Activated T-cell treated with anti-CD3 and anti-CD28 coated beads, Interleukin-2, amount 50 U/mL, for 4 hours (primary cell): ENCODE measurements around the gene FCHO1. TPM values are rescaled to one million over a fixed set of nuclear protein-coding genes. Genes with fewer than 3 reads are reported as not detected.
A peak's percentile ranks its signal among the peaks of the same experiment; 100 is the strongest.
"Not testable (repeated sequence)": the region's sequence is repeated elsewhere in the genome, so short reads cannot be mapped to it uniquely, and the experiment has no call there.

Experiments
- ATAC-seq, 2 donors: fragments of 200-7000 bp; cut with Tn5 transposase; one replicate each; pipeline ENCODE4 v1.10.0; 2021
- DNase-seq: peaks from one replicate; pipeline ENCODE4 v3.0.0-alpha.2; 2020
- H3K27me3 Mint-ChIP-seq: one replicate; pipeline ENCODE4 v1.8.0; 2021; ENCODE audit warnings: low read depth, mixed read lengths
- H3K36me3 Mint-ChIP-seq: one replicate; pipeline ENCODE4 v1.8.0; 2022; ENCODE audit warnings: mixed read lengths; ENCODE audit not compliant: insufficient read depth
- H3K4me1 Mint-ChIP-seq: one replicate; pipeline ENCODE4 v1.8.0; 2021; ENCODE audit warnings: low read depth, mixed read lengths
- H3K4me3 Mint-ChIP-seq: one replicate; pipeline ENCODE4 v1.8.0; 2021; ENCODE audit warnings: mild to moderate bottlenecking, moderate library complexity, mixed read lengths
- H3K9me3 Mint-ChIP-seq: one replicate; pipeline ENCODE4 v1.8.0; 2021; ENCODE audit warnings: mixed read lengths
- total RNA-seq, 3 donors: library from RNA; stranded (reverse); gene quantifications; one replicate each; pipeline ENCODE4 v1.2.1, GENCODE V29; 2021

The FCHO1 gene
- total RNA-seq, 3 donors from 2014 or later: 53.0 to 60.4 (median 56.2) TPM

DNA sequence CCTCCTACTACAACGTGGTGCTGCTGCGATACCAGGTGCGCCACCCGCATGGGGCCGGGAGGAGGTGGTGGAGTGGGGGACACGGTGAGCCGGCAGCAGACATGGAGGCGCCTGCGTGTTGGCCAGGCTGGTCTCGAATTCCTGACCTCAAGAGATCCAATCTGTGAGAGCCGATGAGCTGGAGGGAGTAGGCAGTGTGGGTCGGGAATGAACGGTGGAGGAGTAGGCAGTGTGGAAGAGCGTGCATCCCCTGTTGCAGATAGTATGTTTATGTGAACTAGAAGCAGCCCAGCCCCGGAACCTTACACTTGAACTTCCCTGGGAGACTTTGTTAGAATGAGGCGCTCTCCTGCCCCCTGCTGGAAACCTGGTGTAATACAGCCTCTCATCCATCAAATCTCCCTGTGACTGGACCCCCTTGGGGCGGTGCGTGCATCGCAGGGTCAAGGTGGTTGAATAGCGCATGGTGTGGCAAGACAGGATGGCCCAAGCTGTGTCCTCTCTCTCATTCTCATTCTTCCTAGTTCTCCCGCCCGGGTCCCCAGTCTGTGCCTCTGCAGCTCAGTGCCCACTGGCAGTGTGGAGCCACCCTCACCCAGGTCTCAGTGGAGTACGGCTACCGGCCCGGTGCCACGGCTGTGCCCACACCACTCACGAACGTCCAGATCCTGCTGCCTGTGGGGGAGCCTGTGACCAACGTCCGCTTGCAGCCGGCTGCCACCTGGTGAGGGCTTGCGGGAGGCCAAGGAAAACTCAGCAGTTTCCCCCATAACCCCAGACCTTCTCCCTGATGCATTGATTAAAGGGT, 33.1 kb downstream of the FCHO1 start:
- DNase-seq (peak; percentile 70), ATAC-seq (peak; percentile 55 to 64)
- Mint-ChIP-seq H3K27me3 (no peaks in the 10 kb centered on the region), H3K4me3 (no peak overlapping the region), H3K4me1 (peaks cover 9% of the 10 kb centered on the region), H3K9me3 (no peaks in the 10 kb centered on the region), H3K36me3 (peaks cover 21% of the 10 kb centered on the region)

DNA sequence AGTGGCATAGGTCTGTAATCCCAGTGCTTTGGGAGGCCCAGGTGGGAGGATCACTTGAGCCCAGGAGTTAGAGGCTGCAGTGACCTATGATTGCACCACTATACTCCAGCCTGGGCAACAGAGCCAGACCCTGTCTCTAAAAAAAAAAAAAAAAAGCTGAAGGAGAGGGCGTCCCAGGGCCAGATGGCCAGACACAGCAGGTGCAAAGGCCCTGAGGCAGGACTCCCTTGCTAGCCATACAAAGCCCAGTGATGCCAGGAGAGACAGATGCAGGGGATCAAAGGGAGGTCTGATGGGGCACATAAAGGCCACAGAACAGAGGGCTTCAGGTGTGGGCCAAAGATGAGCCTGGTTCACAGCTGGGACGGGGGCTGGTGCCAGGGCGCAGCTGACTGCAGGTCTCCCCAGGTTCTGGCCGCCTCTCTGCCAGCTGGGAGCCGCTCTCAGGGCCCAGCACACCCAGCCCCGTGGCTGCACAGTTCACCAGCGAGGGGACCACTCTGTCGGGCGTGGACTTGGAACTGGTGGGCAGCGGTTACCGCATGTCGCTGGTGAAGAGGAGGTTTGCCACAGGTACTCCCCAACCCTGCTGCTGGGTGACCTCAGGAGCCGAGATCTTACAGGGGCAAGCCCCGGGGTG, 36.1 kb downstream of the FCHO1 start:
- H3K4me3 Mint-ChIP-seq: no peak overlapping the region
- H3K4me1 Mint-ChIP-seq: peaks cover 24% of the 10 kb centered on the region
- H3K9me3 Mint-ChIP-seq: no peaks in the 10 kb centered on the region
- H3K27me3 Mint-ChIP-seq: no peaks in the 10 kb centered on the region
- DNase-seq (no peak), ATAC-seq (no peak)
- peaks cover 19% of the 10 kb centered on the region for H3K36me3 Mint-ChIP-seq

DNA sequence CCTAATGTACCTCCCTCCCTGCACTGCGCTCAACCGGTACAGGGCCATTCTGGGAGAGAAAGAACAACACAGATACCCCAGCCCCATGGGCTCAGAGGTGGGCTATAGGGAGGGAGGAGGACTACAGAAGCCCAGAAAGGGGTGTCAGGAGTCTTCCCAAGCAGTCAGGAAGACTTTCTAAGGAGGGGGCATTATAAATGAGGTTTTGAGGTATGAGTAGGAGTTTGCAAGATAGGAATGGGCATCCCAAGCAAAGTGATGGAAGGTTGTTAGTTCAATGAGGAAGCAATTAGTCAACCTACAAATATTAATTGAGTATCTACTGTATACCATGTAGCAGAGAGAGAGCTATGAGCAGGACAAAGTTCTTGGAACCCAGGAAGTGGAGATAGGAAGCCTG, 37.4 kb downstream of the FCHO1 start:
- Mint-ChIP-seq H3K4me1 (peaks cover 30% of the 10 kb centered on the region), H3K27me3 (no peaks in the 10 kb centered on the region), H3K4me3 (no peak overlapping the region), H3K9me3 (no peaks in the 10 kb centered on the region), H3K36me3 (peaks cover 16% of the 10 kb centered on the region)
- no peak for ATAC-seq
- no peak for DNase-seq

DNA sequence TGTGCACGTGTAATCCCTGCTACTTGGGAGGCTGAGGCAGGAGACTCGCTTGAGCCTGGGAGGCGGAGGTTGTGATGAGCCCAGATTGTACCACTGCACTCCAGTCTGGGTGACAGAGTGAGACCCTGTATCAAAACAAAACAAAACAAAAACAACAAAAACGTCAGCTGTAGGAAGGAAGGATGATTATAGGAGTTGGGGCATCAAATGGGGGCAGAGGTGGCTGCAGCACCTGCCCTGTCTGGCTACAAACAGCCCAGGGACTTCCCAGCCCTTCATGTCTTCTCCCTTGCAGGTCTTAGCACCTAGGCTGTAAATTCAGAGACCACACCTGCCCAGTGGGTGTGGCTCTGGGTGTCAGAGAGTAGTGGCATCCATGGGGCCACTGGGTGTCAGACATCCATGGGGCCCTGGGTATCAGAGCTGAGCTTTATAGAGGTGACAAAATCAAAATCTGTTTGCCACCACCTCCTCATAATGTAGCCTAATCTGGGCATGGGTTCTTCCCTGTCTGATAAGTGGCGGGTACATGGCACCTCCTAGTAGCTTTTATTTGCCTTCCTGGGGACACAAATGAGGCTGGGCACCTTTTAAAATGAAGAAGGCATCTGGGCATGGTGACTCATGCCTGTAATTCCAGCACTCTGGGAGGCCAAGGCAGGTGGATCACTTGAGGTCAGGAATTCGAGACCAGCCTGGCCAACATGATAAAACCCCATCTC, 38.9 kb downstream of the FCHO1 start:
- H3K4me3 Mint-ChIP-seq: no peak overlapping the region
- no peaks in the 10 kb centered on the region for H3K9me3 Mint-ChIP-seq
- DNase-seq: no peak
- ATAC-seq: peak in 1 of 2 donors; percentile 16
- H3K4me1 Mint-ChIP-seq: peaks cover 36% of the 10 kb centered on the region
- H3K36me3 Mint-ChIP-seq: peaks cover 9% of the 10 kb centered on the region
- peaks cover 2% of the 10 kb centered on the region for H3K27me3 Mint-ChIP-seq

DNA sequence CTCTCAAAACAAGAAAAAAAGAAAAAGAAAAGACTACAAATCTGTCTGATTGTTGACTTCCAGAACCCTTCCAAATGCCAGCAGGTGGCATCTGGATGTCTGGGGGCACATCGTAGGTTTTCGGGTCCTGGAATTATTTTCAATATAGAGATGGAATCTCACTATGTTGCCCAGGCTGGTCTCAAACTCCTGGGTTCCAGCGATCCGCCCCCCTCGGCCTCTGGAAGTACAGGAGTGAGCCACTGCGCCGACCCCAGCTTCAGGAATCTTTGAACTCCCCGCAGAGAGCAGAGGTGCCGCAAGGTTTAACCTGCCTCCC, 43.1 kb downstream of the FCHO1 start:
- no peak for ATAC-seq
- no peaks in the 10 kb centered on the region for H3K9me3 Mint-ChIP-seq
- DNase-seq: no peak
- peak overlapping the region; percentile 46 for H3K4me3 Mint-ChIP-seq
- peaks cover 7% of the 10 kb centered on the region for H3K27me3 Mint-ChIP-seq
- no peaks in the 10 kb centered on the region for H3K36me3 Mint-ChIP-seq
- peaks cover 58% of the 10 kb centered on the region for H3K4me1 Mint-ChIP-seq

DNA sequence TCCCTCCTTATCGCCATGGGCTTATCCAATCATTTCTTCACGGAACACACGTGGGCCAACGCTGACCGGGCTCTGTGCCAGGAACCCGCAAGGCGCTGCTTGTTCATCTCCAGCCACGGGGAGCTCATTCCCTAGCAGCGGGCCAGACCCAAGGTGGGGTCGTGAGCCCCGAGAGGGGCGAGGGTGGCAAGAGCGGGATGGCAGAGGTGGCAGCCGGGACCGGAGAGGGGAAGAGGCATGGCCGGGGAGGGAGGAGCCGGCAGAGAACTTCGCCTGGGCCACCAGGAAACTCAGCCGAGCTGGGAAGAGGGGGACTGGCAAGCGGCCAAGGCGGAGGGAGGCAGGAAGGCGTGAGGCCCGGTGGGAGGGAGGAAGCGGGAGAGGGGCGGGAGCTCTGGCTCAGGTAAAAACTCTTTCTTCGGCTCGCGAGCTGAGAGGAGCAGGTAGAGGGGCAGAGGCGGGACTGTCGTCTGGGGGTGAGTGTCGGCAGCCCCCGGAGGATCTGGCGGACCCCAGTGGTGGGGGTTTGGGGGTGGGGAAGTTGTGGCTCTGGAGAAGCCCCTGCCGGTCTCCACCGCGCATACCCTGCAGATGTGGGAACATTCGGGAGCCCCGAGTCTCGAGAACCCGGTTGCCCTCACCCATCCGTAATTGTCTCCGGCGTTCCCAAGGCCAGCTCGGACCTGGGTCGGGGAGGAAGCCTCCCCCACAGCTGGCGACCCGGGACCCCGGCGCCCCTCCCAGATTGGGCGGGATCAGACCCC, 43.6 kb downstream of the FCHO1 start, which contains the start of gene B3GNT3:
B3GNT3 (plus strand) TSS at position 408 of the 764 bp plus-strand sequence. CDS start 12,670 bp downstream, outside the sequence.
- no peak for DNase-seq
- H3K9me3 Mint-ChIP-seq: no peaks in the 10 kb centered on the region
- ATAC-seq: no peak
- H3K4me3 Mint-ChIP-seq: peak within 1 kb of the TSS; percentile 46
- H3K27me3 Mint-ChIP-seq: peaks cover 7% of the 10 kb centered on the region
- H3K4me1 Mint-ChIP-seq: peaks cover 56% of the 10 kb centered on the region
- no peaks in the 10 kb centered on the region for H3K36me3 Mint-ChIP-seq

DNA sequence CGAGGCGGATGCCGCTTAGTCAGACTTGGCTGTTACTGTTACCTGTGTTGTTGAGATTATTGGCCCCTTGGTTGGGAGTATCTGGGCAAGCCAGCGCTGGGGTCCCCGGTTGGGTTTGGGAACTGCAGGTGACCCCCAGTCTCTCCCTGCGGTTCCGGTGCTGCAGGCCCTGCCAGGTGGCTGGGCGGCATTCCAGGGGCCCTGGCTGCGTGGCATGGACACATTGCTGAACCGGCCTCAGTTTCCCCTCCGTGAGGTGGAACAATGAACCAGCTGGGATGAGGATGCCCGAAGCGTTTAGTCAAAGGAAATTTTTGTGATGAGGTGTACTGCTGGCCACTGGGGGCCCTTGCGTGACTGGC, 44.2 kb downstream of the FCHO1 start:
- DNase-seq: no peak
- Mint-ChIP-seq H3K27me3 (peaks cover 7% of the 10 kb centered on the region), H3K36me3 (no peaks in the 10 kb centered on the region), H3K4me3 (peak overlapping the region; percentile 46), H3K4me1 (peaks cover 50% of the 10 kb centered on the region), H3K9me3 (no peaks in the 10 kb centered on the region)
- ATAC-seq: no peak

DNA sequence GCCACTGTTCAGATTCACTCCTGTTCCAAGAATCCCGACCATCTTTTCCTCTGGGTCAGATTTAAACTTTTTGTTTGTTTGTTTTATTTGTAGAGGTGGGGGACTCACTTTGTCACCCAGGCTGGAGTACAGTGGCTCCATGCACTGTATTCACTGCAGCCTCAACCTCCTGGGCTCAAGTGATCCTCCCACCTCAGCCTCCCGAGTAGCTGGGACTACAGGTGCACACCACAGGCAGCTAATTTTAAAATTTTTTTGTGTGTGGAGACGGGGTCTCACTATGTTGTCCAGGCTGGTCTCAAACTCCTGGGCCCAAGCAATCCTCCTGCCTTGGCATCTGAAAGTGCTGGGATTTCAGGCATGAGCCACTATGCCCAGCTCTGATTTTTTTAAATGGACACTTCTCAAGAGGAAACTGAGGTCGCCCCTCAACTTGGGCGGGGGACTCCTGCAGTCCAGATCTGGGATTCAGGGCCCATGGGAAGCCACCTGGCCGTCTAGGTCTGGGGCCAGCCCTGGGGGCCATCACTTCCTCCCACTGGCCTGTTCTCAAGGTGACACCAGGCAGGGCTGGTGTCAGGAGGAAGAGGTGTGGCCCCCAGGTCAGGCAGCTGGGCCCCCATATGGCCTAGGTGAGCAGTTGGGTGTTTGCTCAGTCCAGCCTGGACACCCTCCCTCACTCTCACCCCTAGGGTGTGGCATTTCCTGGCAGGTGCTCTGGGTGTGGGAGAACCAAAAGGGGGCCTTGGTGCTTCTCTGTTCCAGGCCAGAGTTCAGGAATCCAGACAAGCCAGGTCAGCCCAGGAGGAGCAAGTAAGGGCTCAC, 44.9 kb downstream of the FCHO1 start:
- DNase-seq (no peak), ATAC-seq (no peak)
- Mint-ChIP-seq H3K4me1 (peaks cover 49% of the 10 kb centered on the region), H3K4me3 (no peak overlapping the region), H3K9me3 (no peaks in the 10 kb centered on the region), H3K36me3 (no peaks in the 10 kb centered on the region), H3K27me3 (peaks cover 7% of the 10 kb centered on the region)

DNA sequence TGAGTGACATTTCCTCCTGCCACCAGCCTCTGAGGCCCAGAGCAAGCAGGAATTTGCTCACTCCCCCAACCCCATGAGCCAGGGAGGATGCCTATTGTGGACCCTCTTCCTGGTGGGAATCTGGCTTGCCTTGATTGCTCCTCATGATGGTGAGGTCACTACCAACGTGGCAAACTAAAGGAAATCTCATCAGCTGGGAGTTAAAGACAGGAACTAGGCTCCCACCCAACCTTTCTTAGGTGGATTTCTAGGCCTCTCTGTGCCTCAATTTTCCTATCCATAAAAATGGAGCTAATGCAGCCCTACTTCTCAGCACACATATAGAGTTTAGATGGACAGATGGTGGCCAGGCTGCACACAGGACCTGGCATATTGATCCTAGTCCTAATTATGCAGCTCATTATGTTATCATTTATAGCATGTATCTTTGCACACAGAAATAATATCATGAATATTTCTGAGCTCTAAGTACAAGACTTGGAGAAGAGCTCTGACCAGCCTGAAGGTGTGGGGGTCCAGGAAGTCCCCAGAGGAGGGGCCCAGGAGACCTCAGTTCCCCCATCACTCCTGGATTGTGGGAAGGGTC, 45.7 kb downstream of the FCHO1 start:
- Mint-ChIP-seq H3K9me3 (no peaks in the 10 kb centered on the region), H3K4me1 (peaks cover 43% of the 10 kb centered on the region), H3K36me3 (no peaks in the 10 kb centered on the region), H3K27me3 (peaks cover 7% of the 10 kb centered on the region), H3K4me3 (no peak overlapping the region)
- no peak for ATAC-seq
- no peak for DNase-seq

DNA sequence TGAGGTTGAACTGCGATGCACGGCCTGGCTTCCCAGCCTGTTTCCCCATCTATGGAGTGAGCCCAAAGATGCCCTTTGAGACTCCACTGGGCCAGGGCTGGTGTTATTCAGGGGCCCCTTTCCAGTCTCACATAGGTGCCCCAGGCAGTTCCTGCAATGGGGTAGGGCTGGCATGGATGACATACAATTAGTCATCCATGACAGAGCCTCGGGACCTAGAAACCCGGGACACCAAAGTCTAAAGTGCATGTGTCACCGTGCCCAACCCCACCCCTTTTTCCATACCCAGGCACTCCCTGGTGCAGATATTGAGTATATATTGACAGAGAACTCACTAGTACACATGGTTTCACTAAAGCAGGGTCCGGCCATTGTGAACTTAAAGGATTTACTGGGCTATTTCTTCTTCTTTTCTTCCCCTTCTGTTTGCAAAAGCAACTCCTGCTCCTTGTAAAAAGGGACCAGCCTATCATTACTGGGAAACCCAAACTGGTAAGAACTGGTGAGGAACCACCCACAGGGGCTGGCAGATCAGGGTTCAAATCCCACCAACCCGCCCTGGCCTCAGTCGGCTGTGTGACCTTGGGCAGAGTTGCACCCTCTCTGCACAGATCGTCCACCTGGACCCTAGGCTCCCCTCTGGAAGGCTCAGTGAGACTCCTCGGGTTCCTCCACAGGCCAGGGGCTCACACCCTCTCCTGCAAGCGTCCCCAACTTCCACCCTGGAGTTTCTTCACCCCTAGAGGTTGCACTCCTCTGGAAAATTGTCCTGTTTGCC, 46.3 kb downstream of the FCHO1 start:
- Mint-ChIP-seq H3K4me3 (no peak overlapping the region), H3K36me3 (no peaks in the 10 kb centered on the region), H3K9me3 (no peaks in the 10 kb centered on the region), H3K27me3 (peaks cover 7% of the 10 kb centered on the region), H3K4me1 (peaks cover 47% of the 10 kb centered on the region)
- DNase-seq: peak; percentile 36
- peak; percentile 87 to 95 for ATAC-seq

DNA sequence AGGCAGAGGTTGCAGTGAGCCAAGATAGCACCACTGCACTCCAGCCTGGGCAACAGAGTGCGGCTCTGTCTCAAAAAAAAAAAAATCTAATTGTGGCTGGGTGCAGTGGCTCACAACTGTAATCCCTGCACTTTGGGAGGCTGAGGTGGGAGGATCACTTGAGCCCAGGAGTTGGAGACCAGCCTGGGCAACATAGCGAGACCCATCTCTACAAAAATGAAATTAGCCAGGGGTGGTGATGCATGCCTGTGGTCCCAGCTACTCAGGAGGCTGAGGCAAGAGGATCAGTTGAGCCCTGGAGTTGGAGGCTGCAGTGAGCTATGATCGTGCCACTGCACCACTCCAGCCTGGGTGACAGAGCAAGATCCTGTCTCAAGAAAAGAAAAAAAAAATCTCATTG, 47.3 kb downstream of the FCHO1 start:
- not testable (repeated sequence) for H3K27me3 Mint-ChIP-seq, H3K9me3 Mint-ChIP-seq, H3K36me3 Mint-ChIP-seq, ATAC-seq, H3K4me3 Mint-ChIP-seq, DNase-seq
- H3K4me1 Mint-ChIP-seq: peaks cover 49% of the 10 kb centered on the region

DNA sequence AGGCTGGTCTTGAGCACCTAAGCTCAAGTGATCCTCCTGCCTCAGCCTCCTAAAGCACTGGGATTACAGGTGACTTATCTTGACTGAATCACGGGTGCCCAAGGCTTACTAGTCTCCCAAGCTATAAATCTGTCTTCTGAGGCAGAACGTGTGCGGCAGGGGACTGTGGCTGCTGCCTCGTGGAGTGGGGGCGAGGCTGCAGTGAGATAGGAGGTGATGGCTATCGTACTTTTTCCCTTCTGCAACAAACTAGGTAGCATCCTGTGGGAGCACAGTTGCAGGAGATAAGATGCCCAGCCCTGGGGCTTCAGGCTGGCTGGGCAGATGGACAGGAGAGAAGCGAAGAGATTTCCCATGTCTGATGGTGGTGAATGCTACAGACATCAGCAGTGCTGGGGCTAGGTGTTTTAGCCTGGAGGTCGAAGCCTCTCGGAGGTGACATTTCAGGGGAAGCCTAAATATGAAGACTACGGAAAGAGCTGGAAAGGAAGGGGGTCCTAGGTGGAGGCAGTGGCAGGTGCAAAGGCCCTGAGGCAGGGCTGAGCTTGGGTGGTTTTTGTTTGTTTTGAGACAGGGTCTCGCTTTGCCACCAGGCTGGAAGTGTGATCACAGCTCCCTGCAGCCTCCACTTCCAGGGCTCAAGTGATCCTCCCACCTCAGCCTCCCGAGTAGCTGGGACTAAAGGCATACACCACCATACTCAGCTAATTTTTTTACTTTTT, 51.0 kb downstream of the FCHO1 start:
- Mint-ChIP-seq H3K27me3 (no peaks in the 10 kb centered on the region), H3K4me1 (peaks cover 36% of the 10 kb centered on the region), H3K36me3 (no peaks in the 10 kb centered on the region), H3K9me3 (no peaks in the 10 kb centered on the region), H3K4me3 (no peak overlapping the region)
- no peak for ATAC-seq
- no peak for DNase-seq
